SW480 (cell line): ENCODE measurements around the gene DUSP19.
"Not testable (repeated sequence)": the region's sequence is repeated elsewhere in the genome, so short reads cannot be mapped to it uniquely, and the experiment has no call there.

ENCODE experiments used
- DNase-seq: peaks from one replicate; pipeline ENCODE4 v3.0.0-alpha.2; 2016; ENCODE audit warnings: low spot score

DUSP19 gene

GRCh38 chr2:183078464-183079138 is at the start of gene DUSP19:
Gene DUSP19, plus strand, starts transcription at chr2:183078747. Its CDS starts 187 bp downstream, at chr2:183078934.
- DNase-seq, result peak; percentile 97

GRCh38 chr2:183029219-183029618 is 49.3 kb upstream of the DUSP19 start:
- no peak for DNase-seq

- peak; percentile 10 for DNase-seq
Observed at GRCh38 chr2:183031911-183032794, 46.4 kb upstream of the DUSP19 start.

GRCh38 chr2:183033951-183034350 is 44.6 kb upstream of the DUSP19 start:
- DNase-seq, result no peak

- no peak for DNase-seq
Observed at GRCh38 chr2:183034806-183035205, 43.7 kb upstream of the DUSP19 start.

GRCh38 chr2:183035298-183035953 is 43.1 kb upstream of the DUSP19 start:
- no peak for DNase-seq

GRCh38 chr2:183035954-183036669 is 42.4 kb upstream of the DUSP19 start:
- no peak for DNase-seq

GRCh38 chr2:183037074-183037552 is 41.4 kb upstream of the DUSP19 start:
- DNase-seq, result peak; percentile 41

- DNase-seq, result peak; percentile 46
Observed at GRCh38 chr2:183037553-183038340, 40.8 kb upstream of the DUSP19 start.

- peak; percentile 82 for DNase-seq
Observed at GRCh38 chr2:183038341-183039300, 39.9 kb upstream of the DUSP19 start, which contains the start of gene NCKAP1. Gene NCKAP1, minus strand, starts transcription at chr2:183038457. Its CDS starts 358 bp downstream, at chr2:183038099.

- DNase-seq, result no peak
Observed at GRCh38 chr2:183040604-183041003, 37.9 kb upstream of the DUSP19 start.

GRCh38 chr2:183043580-183043979 is 35.0 kb upstream of the DUSP19 start:
- DNase-seq, result not testable (repeated sequence)

- not testable (repeated sequence) for DNase-seq
Observed at GRCh38 chr2:183047486-183048125, 30.9 kb upstream of the DUSP19 start.

- no peak for DNase-seq
Observed at GRCh38 chr2:183049420-183049819, 29.1 kb upstream of the DUSP19 start.

- no peak for DNase-seq
Observed at GRCh38 chr2:183057333-183057985, 21.1 kb upstream of the DUSP19 start.

GRCh38 chr2:183059561-183059960 is 19.0 kb upstream of the DUSP19 start:
- no peak for DNase-seq

- DNase-seq, result no peak
Observed at GRCh38 chr2:183060571-183061231, 17.8 kb upstream of the DUSP19 start.

GRCh38 chr2:183063083-183063482 is 15.5 kb upstream of the DUSP19 start:
- no peak for DNase-seq
